Measurements from ENCODE around the gene FURIN. TPM values are rescaled to one million over a fixed set of nuclear protein-coding genes. Genes with fewer than 3 reads are reported as not detected.
"Not testable (repeated sequence)": the region's sequence is repeated elsewhere in the genome, so short reads cannot be mapped to it uniquely, and the experiment has no call there.

FURIN gene
- polyA plus RNA-seq, 3 donors, result 6.5 to 47.3 (median 14.3) TPM

GRCh38 chr15:90826206-90826885, 42.0 kb upstream of the FURIN start:
- H3K79me2 ChIP-seq (ENCODE audit: insufficient read depth, low read length); H3K4me2 ChIP-seq (replicated peaks; ENCODE audit: extremely low read depth, low read length, poor library complexity, severe bottlenecking); intact Hi-C loops (cut with micrococcal nuclease); H3K36me3 ChIP-seq (replicated peaks in 1 of 2; ENCODE audit: control insufficient read depth in 1 of 2, insufficient read depth in 2 of 2, low read length in 2 of 2); H3K4me3 ChIP-seq (replicated peaks in 1 of 3; ENCODE audit: low read depth in 2 of 3, low read length in 3 of 3); H4K20me1 ChIP-seq (ENCODE audit: insufficient read depth, low read length); H3K27ac ChIP-seq (ENCODE audit: low read depth in 1 of 2, low read length in 2 of 2); H3K9me3 Mint-ChIP-seq; H3K9ac ChIP-seq (ENCODE audit: insufficient read depth, low read length, poor library complexity, severe bottlenecking); H2AFZ ChIP-seq (ENCODE audit: insufficient read depth, low read depth, low read length, poor library complexity, severe bottlenecking); H3K9me3 ChIP-seq (replicated peaks in 1 of 2; ENCODE audit: control insufficient read depth in 1 of 2, insufficient read depth in 1 of 2, low read length in 2 of 2); H3K4me3 Mint-ChIP-seq; H3K27me3 ChIP-seq (ENCODE audit: control insufficient read depth in 2 of 2, insufficient read depth in 2 of 2, low read length in 2 of 2); H3K36me3 Mint-ChIP-seq; DNase-seq; H3K27me3 Mint-ChIP-seq (ENCODE audit: low read depth in 3 of 3): not testable (repeated sequence)
- peaks cover 41 to 53% of the 10 kb centered on the region in 2 donors for H3K4me1 ChIP-seq (ENCODE audit: control insufficient read depth in 1 of 2, insufficient read depth in 2 of 2, low read length in 2 of 2)
- peak overlapping the region in 2 of 7 donors; percentile 2 to 57 for H3K27ac Mint-ChIP-seq
- peaks cover 44% of the 10 kb centered on the region for H3K4me1 Mint-ChIP-seq
- 98% methylated on average over 21 of the region's 26 CpGs for WGBS (ENCODE audit: insufficient coverage)

DNA sequence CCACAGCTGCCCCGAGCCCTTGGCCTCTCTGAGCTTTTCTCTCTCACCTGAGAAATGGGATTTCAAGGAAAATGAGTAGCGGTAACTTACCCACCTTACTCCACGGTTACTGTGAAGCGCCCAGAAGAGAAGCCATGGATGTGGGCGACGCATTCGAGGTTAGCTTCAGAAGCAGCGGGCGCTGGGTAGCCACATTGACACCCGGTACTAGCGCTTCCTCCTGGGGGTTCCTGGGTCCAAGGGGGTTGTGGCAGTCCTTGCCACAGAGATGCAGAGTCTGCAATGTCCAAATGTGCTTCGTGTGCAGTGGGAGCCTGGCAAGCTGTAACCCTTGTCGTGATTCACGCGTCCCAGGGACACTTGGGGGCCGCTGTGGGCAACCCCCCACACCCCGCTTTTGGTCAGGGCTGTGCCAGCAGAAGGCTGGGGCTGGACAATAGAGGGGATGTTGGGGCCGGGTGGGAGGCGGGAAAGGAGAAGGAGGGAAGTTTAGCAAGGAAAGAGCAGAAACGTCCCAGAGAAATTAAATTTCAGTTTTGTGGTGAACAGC, 41.4 kb upstream of the FURIN start:
- H3K4me1 Mint-ChIP-seq, result peaks cover 46% of the 10 kb centered on the region
- Histone ChIP-seq H3K27me3 (ENCODE audit: control insufficient read depth in 2 of 2, insufficient read depth in 2 of 2, low read length in 2 of 2) (no peaks in the 10 kb centered on the region), H3K4me2 (replicated peaks; ENCODE audit: extremely low read depth, low read length, poor library complexity, severe bottlenecking) (no peak overlapping the region), H3K79me2 (ENCODE audit: insufficient read depth, low read length) (no peaks in the 10 kb centered on the region), H3K9me3 (replicated peaks in 1 of 2; ENCODE audit: control insufficient read depth in 1 of 2, insufficient read depth in 1 of 2, low read length in 2 of 2) (no peaks in the 10 kb centered on the region), H3K4me1 (ENCODE audit: control insufficient read depth in 1 of 2, insufficient read depth in 2 of 2, low read length in 2 of 2) (peaks cover 47 to 58% of the 10 kb centered on the region in 2 donors), H3K36me3 (replicated peaks in 1 of 2; ENCODE audit: control insufficient read depth in 1 of 2, insufficient read depth in 2 of 2, low read length in 2 of 2) (no peaks in the 10 kb centered on the region), H3K27ac (ENCODE audit: low read depth in 1 of 2, low read length in 2 of 2) (no peak overlapping the region), H3K4me3 (replicated peaks in 1 of 3; ENCODE audit: low read depth in 2 of 3, low read length in 3 of 3) (no peak overlapping the region), H2AFZ (ENCODE audit: insufficient read depth, low read depth, low read length, poor library complexity, severe bottlenecking) (no peak overlapping the region), H3K9ac (ENCODE audit: insufficient read depth, low read length, poor library complexity, severe bottlenecking) (no peak overlapping the region), H4K20me1 (ENCODE audit: insufficient read depth, low read length) (no peaks in the 10 kb centered on the region)
- 83% methylated on average over 9 of the region's 20 CpGs for WGBS (ENCODE audit: insufficient coverage)
- H3K27ac Mint-ChIP-seq, result no peak overlapping the region
- peaks cover 0 to 1% of the 10 kb centered on the region in 2 donors for H3K36me3 Mint-ChIP-seq
- DNase-seq, result no peak
- H3K9me3 Mint-ChIP-seq, result peaks cover 0 to 5% (median 2%) of the 10 kb centered on the region in 7 donors
- intact Hi-C loops (cut with micrococcal nuclease), result no loop called here
- TF ChIP-seq, protein P1, sequence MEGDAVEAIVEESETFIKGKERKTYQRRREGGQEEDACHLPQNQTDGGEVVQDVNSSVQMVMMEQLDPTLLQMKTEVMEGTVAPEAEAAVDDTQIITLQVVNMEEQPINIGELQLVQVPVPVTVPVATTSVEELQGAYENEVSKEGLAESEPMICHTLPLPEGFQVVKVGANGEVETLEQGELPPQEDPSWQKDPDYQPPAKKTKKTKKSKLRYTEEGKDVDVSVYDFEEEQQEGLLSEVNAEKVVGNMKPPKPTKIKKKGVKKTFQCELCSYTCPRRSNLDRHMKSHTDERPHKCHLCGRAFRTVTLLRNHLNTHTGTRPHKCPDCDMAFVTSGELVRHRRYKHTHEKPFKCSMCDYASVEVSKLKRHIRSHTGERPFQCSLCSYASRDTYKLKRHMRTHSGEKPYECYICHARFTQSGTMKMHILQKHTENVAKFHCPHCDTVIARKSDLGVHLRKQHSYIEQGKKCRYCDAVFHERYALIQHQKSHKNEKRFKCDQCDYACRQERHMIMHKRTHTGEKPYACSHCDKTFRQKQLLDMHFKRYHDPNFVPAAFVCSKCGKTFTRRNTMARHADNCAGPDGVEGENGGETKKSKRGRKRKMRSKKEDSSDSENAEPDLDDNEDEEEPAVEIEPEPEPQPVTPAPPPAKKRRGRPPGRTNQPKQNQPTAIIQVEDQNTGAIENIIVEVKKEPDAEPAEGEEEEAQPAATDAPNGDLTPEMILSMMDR (IDR thresholded peaks at IDR 0.05), result no peak
- H3K27me3 Mint-ChIP-seq (ENCODE audit: low read depth in 3 of 3), result peaks cover 0 to 4% (median 0%) of the 10 kb centered on the region in 3 donors
- H3K4me3 Mint-ChIP-seq, result no peak overlapping the region
